ENCODE results near the gene AIF1L. TPM values are rescaled to one million over a fixed set of nuclear protein-coding genes. Genes with fewer than 3 reads are reported as not detected.
"Not testable (repeated sequence)": the region's sequence is repeated elsewhere in the genome, so short reads cannot be mapped to it uniquely, and the experiment has no call there.

The AIF1L gene
- polyA plus RNA-seq, 1 experiment: 0.05 TPM

- DNase-seq (ENCODE audit: low read depth): no peak
- ChIA-PET POLR2A (interaction anchor here (0.6 kb wide), 1 partner anchor 69 kb away, joined by 7 read pairs; no protein-coding TSS in a partner anchor), CTCF (interaction anchor here (0.6 to 0.8 kb wide), 3 partner anchors 37 to 161 kb away, joined by 3 to 4 read pairs (median 4); no protein-coding TSS in a partner anchor)
- H3K27me3 ChIP-seq (ENCODE audit: control insufficient read depth, insufficient read depth, low read length): peaks cover 8% of the 10 kb centered on the region; the same call in 1 of the 2 replicates
- H3K36me3 ChIP-seq (ENCODE audit: control insufficient read depth, insufficient read depth, low read length): no peaks in the 10 kb centered on the region
- no peak for TF ChIP-seq CTCF (IDR thresholded peaks at IDR 0.05; ENCODE audit: insufficient read depth, low read depth, low read length)
- H3K4me3 ChIP-seq (ENCODE audit: low read depth, low read length): no peak overlapping the region
Observed at GRCh38 chr9:131111186-131111853, 15.0 kb downstream of the AIF1L start.

GRCh38 chr9:131111854-131112311, 15.6 kb downstream of the AIF1L start:
- no peak for TF ChIP-seq CTCF (IDR thresholded peaks at IDR 0.05; ENCODE audit: insufficient read depth, low read depth, low read length)
- POLR2A ChIA-PET: no interaction called here
- CTCF ChIA-PET: no interaction called here
- no peak for DNase-seq (ENCODE audit: low read depth)
- Histone ChIP-seq H3K4me3 (ENCODE audit: low read depth, low read length) (no peak overlapping the region), H3K36me3 (ENCODE audit: control insufficient read depth, insufficient read depth, low read length) (no peaks in the 10 kb centered on the region), H3K27me3 (ENCODE audit: control insufficient read depth, insufficient read depth, low read length) (peaks cover 8% of the 10 kb centered on the region; the same call in 1 of the 2 replicates)

- CTCF ChIA-PET: interaction anchor here (0.7 kb wide), 1 partner anchor 13 kb away, joined by 6 read pairs; the partner anchor contains the start of gene NUP214
- peaks cover 5% of the 10 kb centered on the region for H3K27me3 ChIP-seq (ENCODE audit: control insufficient read depth, insufficient read depth, low read length)
- POLR2A ChIA-PET: no interaction called here
- H3K4me3 ChIP-seq (ENCODE audit: low read depth, low read length): no peak overlapping the region
- no peaks in the 10 kb centered on the region for H3K36me3 ChIP-seq (ENCODE audit: control insufficient read depth, insufficient read depth, low read length)
- no peak for TF ChIP-seq CTCF (IDR thresholded peaks at IDR 0.05; ENCODE audit: insufficient read depth, low read depth, low read length)
- DNase-seq (ENCODE audit: low read depth): no peak
Observed at GRCh38 chr9:131112374-131113154, 16.2 kb downstream of the AIF1L start.

- H3K4me3 ChIP-seq (ENCODE audit: low read depth, low read length): no peak overlapping the region
- POLR2A ChIA-PET: no interaction called here
- CTCF ChIA-PET: interaction anchor here (0.7 kb wide), 1 partner anchor 12 kb away, joined by 6 read pairs; the partner anchor contains the start of gene NUP214
- H3K27me3 ChIP-seq (ENCODE audit: control insufficient read depth, insufficient read depth, low read length): peaks cover 5% of the 10 kb centered on the region
- H3K36me3 ChIP-seq (ENCODE audit: control insufficient read depth, insufficient read depth, low read length): no peaks in the 10 kb centered on the region
- no peak for DNase-seq (ENCODE audit: low read depth)
- TF ChIP-seq CTCF (IDR thresholded peaks at IDR 0.05; ENCODE audit: insufficient read depth, low read depth, low read length): no peak
Observed at GRCh38 chr9:131113655-131114054, 17.3 kb downstream of the AIF1L start.

GRCh38 chr9:131114084-131114535, 17.8 kb downstream of the AIF1L start:
- H3K4me3 ChIP-seq (ENCODE audit: low read depth, low read length): no peak overlapping the region
- ChIA-PET POLR2A (no interaction called here), CTCF (no interaction called here)
- no peak for DNase-seq (ENCODE audit: low read depth)
- no peaks in the 10 kb centered on the region for H3K36me3 ChIP-seq (ENCODE audit: control insufficient read depth, insufficient read depth, low read length)
- peaks cover 5% of the 10 kb centered on the region for H3K27me3 ChIP-seq (ENCODE audit: control insufficient read depth, insufficient read depth, low read length)
- TF ChIP-seq CTCF (IDR thresholded peaks at IDR 0.05; ENCODE audit: insufficient read depth, low read depth, low read length): no peak

GRCh38 chr9:131115360-131115742, 19.0 kb downstream of the AIF1L start:
- H3K36me3 ChIP-seq (ENCODE audit: control insufficient read depth, insufficient read depth, low read length); DNase-seq (ENCODE audit: low read depth); CTCF ChIA-PET; POLR2A ChIA-PET; H3K27me3 ChIP-seq (ENCODE audit: control insufficient read depth, insufficient read depth, low read length); H3K4me3 ChIP-seq (ENCODE audit: low read depth, low read length): not testable (repeated sequence)
